Posterior cingulate gyrus (tissue), 11 donors: Measurements from ENCODE around the gene EI24.
A peak's percentile ranks its signal among the peaks of the same experiment; 100 is the strongest.
"Not testable (repeated sequence)": the region's sequence is repeated elsewhere in the genome, so short reads cannot be mapped to it uniquely, and the experiment has no call there.

Experiments used
- DNase-seq, 10 donors: peaks; one replicate each; pipeline versions ENCODE4 v3.0.0 to v3.0.0-alpha.2; 2020 to 2021; ENCODE audit warnings: mixed read lengths in 3 of 10
- intact Hi-C: fragments of 100-400 bp; cut with DNase I; formaldehyde crosslinking; loops from one replicate; pipeline ENCODE4 v1.15.1; 2023

Gene EI24

DNA sequence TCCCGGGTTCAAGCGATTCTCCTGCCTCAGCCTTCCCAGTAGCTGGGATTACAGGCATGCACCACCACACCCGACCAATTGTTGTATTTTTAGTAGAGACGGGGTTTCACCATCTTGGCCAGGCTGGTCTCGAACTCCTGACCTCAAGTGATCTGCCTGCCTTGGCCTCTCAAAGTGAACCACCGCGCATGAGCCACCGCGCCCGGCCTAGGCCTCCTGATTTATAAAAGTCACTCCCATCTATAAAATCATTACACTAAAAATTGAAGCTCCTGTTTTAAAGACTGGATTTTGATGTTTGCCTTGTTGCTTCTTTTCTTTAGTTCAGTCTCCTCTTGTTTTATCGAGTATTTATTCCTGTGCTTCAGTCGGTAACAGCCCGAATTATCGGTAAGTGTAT, 7.9 kb downstream of the EI24 start:
- DNase-seq, intact Hi-C loops: not testable (repeated sequence)

DNA sequence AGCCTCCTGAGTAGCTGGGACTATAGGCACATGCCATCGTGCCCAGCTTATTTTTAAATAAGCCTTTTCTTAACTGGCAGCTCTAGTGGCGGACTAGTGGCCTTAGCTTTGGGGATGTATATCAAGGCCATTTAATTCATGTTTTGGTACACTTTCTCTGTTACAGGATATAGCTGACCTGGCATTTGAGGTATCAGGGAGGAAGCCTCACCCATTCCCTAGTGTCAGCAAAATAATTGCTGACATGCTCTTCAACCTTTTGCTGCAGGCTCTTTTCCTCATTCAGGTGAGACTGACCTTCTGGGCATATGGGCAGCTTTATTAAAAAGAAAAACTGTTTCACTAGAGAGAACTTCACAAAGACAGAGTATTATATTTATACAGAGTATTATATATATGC, 9.5 kb downstream of the EI24 start:
- intact Hi-C loops, result no loop called here
- no peak for DNase-seq

GRCh38 chr11:125579811-125580210, 10.5 kb downstream of the EI24 start:
- no peak for DNase-seq
- intact Hi-C loops, result no loop called here

GRCh38 chr11:125583496-125583895, 14.2 kb downstream of the EI24 start:
- intact Hi-C loops, result no loop called here

GRCh38 chr11:125585487-125585886, 16.2 kb downstream of the EI24 start:
- no peak for DNase-seq
- intact Hi-C loops, result no loop called here

More at GRCh38 chr11:125583496-125583895, 14.2 kb downstream of the EI24 start:
- DNase-seq, result peak in 3 of 10 donors; percentile 16 to 80 (median 78)

DNA sequence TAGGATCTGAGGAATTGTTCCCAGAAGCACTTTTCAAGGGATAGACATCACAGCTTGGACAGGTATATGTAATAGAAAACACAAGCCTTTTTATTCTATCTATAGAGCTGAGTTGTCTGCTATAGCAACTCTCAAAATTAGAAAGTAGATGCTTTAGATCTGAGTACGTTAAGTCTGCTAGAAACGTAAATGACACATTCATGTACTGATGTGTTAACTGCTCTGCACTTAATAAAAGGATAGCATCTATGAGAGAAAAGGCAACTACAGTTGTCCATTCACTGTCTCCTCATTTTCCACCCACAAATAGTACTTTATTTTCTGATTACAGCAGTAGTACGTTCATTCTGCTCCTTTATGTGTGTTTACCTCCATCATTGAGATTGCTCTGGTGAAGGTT, 17.3 kb downstream of the EI24 start:
- DNase-seq, result no peak
- intact Hi-C loops, result no loop called here

- intact Hi-C loops, result no loop called here
- DNase-seq, result no peak
Measured at GRCh38 chr11:125587480-125587879, 18.2 kb downstream of the EI24 start.

DNA sequence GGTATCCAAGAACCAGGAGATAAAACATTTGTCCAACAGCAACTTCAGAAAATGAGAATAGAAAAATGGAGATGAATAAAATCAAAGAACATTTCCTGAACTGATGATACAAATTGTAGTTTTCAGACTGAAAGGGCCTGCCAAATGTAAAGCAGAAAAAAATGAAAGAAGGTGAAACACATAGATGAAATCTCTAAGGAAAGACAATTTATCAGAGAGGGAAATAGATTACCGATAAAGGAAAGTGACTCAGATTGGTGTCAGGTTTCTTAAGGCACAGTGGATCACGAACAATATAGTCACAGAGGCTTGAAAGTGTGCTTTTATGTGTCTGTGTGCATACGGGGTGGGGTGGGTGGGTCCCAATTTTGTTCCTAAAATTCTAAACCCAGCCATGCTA, 19.2 kb downstream of the EI24 start:
- intact Hi-C loops, result no loop called here
- DNase-seq, result no peak

- intact Hi-C loops, result loop anchor here (1.0 to 10.0 kb wide), 4 partner anchors 22 to 637 kb away; partner anchors contain the start of genes CCDC15, CHEK1, EI24 and FEZ1
- DNase-seq, result peak in 7 of 10 donors; percentile 13 to 88 (median 29)
Measured at GRCh38 chr11:125591649-125592304, 22.5 kb downstream of the EI24 start.

DNA sequence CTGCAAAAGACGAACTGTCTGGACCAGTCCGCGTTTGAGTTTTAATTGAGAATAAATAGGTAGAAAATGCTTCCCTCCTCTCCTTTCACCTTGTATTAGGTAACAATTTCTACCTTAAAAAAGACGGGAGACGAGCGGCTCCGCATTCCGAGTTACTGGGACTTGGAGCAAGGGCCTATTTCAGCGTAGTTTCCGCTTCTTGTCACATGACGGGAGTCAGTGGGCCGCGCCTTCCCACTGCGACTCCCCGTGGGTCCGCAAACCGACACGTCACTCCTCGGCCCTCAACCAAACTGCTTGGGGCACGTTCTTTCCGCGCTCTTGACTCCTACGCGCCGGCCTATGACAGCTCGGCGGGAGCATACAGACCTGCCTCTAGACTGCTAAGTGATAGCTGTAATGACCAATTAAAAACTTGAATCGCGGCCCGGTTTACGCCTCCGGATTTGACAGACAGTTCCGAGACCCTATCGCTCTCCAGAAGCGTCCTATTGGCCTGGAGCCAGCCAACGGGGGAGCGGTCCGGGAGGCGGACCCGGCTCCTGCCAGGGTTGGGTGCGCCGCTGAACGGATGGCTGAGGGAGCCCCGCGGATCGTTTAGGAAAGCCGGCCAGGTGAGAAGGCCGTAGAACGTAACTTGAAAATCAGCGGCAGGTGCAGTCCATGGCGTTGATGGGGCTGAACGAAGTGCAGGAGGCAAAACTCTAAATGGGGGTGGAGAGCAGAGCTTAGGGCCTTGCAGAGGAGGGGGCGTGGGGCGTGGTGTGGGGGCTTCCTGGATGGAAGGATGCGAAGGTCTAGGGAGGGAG, 23.2 kb downstream of the EI24 start, which contains the start of gene STT3A:
Gene STT3A (plus strand): TSS at position 548 of the 809 bp plus-strand sequence. CDS start 3,064 bp downstream, outside the sequence.
- DNase-seq, result peak; percentile 99 to 100 (median 100)
- intact Hi-C loops, result loop anchor here (1.0 to 10.0 kb wide), 4 partner anchors 23 to 638 kb away; partner anchors contain the start of genes CCDC15, CHEK1, EI24 and FEZ1

GRCh38 chr11:125593114-125593820, 24.0 kb downstream of the EI24 start:
- no peak for DNase-seq
- intact Hi-C loops, result loop anchor here (5.0 to 10.0 kb wide), 2 partner anchors 96 to 638 kb away; partner anchors contain the start of genes CCDC15 and FEZ1

DNA sequence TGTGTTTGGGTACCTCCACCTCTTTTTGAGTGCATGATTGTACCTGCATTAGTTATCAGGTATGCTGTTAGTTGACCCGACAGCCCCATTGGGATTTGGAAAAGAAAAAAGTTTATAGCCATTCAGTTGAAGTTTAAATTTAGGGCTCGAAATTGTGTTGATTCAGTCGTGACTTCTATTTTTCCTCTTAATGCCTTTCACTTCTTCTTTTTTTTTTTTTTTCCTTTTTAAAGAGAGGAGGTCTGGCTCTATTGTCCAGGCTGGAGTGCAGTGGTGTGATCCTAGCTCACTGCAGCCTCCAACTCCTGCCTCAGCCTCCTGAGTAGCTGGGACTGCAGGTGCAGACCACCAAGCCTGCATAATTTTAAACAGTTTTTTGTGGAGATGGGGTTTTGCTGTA, 25.7 kb downstream of the EI24 start:
- no peak for DNase-seq
- intact Hi-C loops, result loop anchor here (5.0 to 10.0 kb wide), 2 partner anchors 98 to 640 kb away; partner anchors contain the start of genes CCDC15 and FEZ1

GRCh38 chr11:125600663-125601062, 31.4 kb downstream of the EI24 start:
- intact Hi-C loops, result no loop called here
- DNase-seq, result no peak

DNA sequence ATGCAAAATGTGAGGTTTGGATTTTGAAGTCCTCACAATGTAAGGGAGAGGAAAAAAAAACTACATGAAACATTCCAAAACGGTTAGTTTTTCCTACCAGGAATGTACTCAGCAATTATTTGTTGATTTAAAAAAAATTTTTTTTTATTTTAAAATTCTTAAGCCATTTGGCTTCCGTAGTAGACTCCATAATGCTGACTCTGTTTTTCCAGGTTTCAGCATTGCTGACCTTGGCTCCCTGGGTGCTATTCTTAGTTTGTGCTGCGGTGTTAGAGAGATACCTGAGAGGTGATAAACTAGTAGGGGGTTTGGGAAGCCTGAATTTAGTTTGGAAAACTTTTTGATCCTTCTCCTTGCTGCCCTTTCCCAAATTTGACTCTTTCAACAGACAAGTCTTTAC, 33.9 kb downstream of the EI24 start:
- no peak for DNase-seq
- intact Hi-C loops, result no loop called here

- DNase-seq, result no peak
- intact Hi-C loops, result no loop called here
Measured at GRCh38 chr11:125605417-125605816, 36.1 kb downstream of the EI24 start.

- intact Hi-C loops, result no loop called here
- DNase-seq, result no peak
Measured at GRCh38 chr11:125609545-125609944, 40.3 kb downstream of the EI24 start.

- DNase-seq, result no peak
- intact Hi-C loops, result no loop called here
Measured at GRCh38 chr11:125618383-125618782, 49.1 kb downstream of the EI24 start.

- intact Hi-C loops, result no loop called here
- DNase-seq, result no peak
Measured at GRCh38 chr11:125621995-125622394, 52.7 kb downstream of the EI24 start.

GRCh38 chr11:125623064-125623463, 53.8 kb downstream of the EI24 start:
- DNase-seq, result no peak
- intact Hi-C loops, result no loop called here

DNA sequence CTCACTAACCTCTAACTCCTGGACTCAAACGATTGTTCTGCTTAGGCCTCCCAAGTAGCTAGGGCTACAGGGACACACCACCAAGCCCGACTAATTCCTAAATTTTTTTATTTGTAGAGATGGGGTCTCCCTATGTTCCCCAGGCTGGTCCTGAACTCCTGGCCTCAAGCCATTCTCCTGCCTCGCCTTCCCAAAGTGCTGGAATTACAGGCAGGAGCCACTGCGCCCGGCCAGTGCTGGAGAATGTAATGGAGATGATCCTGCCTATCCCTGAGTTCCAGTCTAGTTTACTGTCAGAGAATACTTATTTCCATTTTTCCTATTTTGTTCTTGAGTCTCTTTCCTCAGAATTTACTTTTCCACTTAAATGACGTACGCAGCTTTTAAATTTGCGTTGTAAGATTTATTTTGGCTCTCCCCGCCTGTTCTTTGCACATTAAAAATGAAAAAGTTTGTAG, 55.5 kb downstream of the EI24 start, which contains the start of gene CHEK1:
Gene CHEK1 (plus strand): TSS at position 408 of the 458 bp plus-strand sequence. CDS start 1,606 bp downstream, outside the sequence.
- peak in 1 of 10 donors; percentile 45 for DNase-seq
- intact Hi-C loops, result loop anchor here (1.0 to 5.0 kb wide), 2 partner anchors 32 to 248 kb away; partner anchors contain the start of gene STT3A
